ENCODE results near the gene MGRN1. TPM values are rescaled to one million over a fixed set of nuclear protein-coding genes. Genes with fewer than 3 reads are reported as not detected.

Gene MGRN1
- total RNA-seq, 1 donor from 2014 or later, result 21.9 TPM

GRCh38 chr16:4603624-4604170 lies 20.9 kb upstream of the MGRN1 start:
- no peak for DNase-seq (ENCODE audit: low spot score)

GRCh38 chr16:4604401-4604800 lies 20.2 kb upstream of the MGRN1 start:
- DNase-seq (ENCODE audit: low spot score), result no peak

- DNase-seq (ENCODE audit: low spot score), result no peak
Observed at GRCh38 chr16:4606354-4606753, 18.3 kb upstream of the MGRN1 start.

GRCh38 chr16:4607841-4608703 lies 16.6 kb upstream of the MGRN1 start:
- DNase-seq (ENCODE audit: low spot score), result no peak

GRCh38 chr16:4608704-4608980 lies 16.0 kb upstream of the MGRN1 start:
- DNase-seq (ENCODE audit: low spot score), result no peak

GRCh38 chr16:4609200-4610010 lies 15.2 kb upstream of the MGRN1 start:
- no peak for DNase-seq (ENCODE audit: low spot score)

- DNase-seq (ENCODE audit: low spot score), result no peak
Observed at GRCh38 chr16:4610011-4611005, 14.3 kb upstream of the MGRN1 start.

- DNase-seq (ENCODE audit: low spot score), result peak; percentile 44
Observed at GRCh38 chr16:4611337-4612021, 13.1 kb upstream of the MGRN1 start.

GRCh38 chr16:4612474-4612931 lies 12.1 kb upstream of the MGRN1 start:
- no peak for DNase-seq (ENCODE audit: low spot score)

- DNase-seq (ENCODE audit: low spot score), result peak; percentile 61
Observed at GRCh38 chr16:4612977-4613635, 11.5 kb upstream of the MGRN1 start.

- DNase-seq (ENCODE audit: low spot score), result no peak
Observed at GRCh38 chr16:4613636-4614570, 10.7 kb upstream of the MGRN1 start.

GRCh38 chr16:4614571-4615383 lies 9.8 kb upstream of the MGRN1 start, which contains the start of gene UBALD1:
UBALD1 (minus strand) TSS chr16:4614888; CDS start chr16:4614797, 91 bp downstream.
- DNase-seq (ENCODE audit: low spot score), result peak; percentile 92

GRCh38 chr16:4615384-4616046 lies 9.1 kb upstream of the MGRN1 start:
- no peak for DNase-seq (ENCODE audit: low spot score)

- DNase-seq (ENCODE audit: low spot score), result peak; percentile 100
Observed at GRCh38 chr16:4616047-4616811, 8.4 kb upstream of the MGRN1 start.

- no peak for DNase-seq (ENCODE audit: low spot score)
Observed at GRCh38 chr16:4617880-4618279, 6.7 kb upstream of the MGRN1 start.

GRCh38 chr16:4618645-4619418 lies 5.8 kb upstream of the MGRN1 start:
- no peak for DNase-seq (ENCODE audit: low spot score)

All from umbilical cord (tissue), 2 donors.